Skeletal muscle tissue (tissue), 4 donors: ENCODE measurements around the gene RAD52. TPM values are rescaled to one million over a fixed set of nuclear protein-coding genes. Genes with fewer than 3 reads are reported as not detected.
A peak's percentile ranks its signal among the peaks of the same experiment; 100 is the strongest.

Experiments
- H3K27ac ChIP-seq: one replicate; pipeline ENCODE4 v1.7.0; 2013; ENCODE audit warnings: mild to moderate bottlenecking, low read depth, low read length, inconsistent platforms
- H3K27me3 ChIP-seq, 3 donors: one replicate each; pipeline ENCODE4 v1.7.0; 2013; ENCODE audit warnings: low read length in 3 of 3; ENCODE audit not compliant: control insufficient read depth in 3 of 3, insufficient read depth in 3 of 3
- H3K36me3 ChIP-seq, 3 donors: one replicate each; pipeline ENCODE4 v1.7.0; 2013; ENCODE audit warnings: low read length in 3 of 3; ENCODE audit not compliant: control insufficient read depth in 3 of 3, insufficient read depth in 3 of 3
- H3K4me1 ChIP-seq, 3 donors: one replicate each; pipeline ENCODE4 v1.7.0; 2013; ENCODE audit warnings: low read length in 3 of 3, mild to moderate bottlenecking in 3 of 3; ENCODE audit not compliant: control insufficient read depth in 3 of 3, insufficient read depth in 3 of 3
- H3K4me3 ChIP-seq, 3 donors: one replicate each; pipeline ENCODE4 v1.7.0; 2013; ENCODE audit warnings: low read length in 3 of 3
- H3K9ac ChIP-seq, 3 donors: one replicate each; pipeline ENCODE4 v1.7.0; 2013; ENCODE audit warnings: low read length in 3 of 3, mild to moderate bottlenecking in 3 of 3, moderate library complexity in 2 of 3, low read depth in 1 of 3
- H3K9me3 ChIP-seq, 3 donors: one replicate each; pipeline ENCODE4 v1.7.0; 2013; ENCODE audit warnings: low read length in 3 of 3; ENCODE audit not compliant: control insufficient read depth in 3 of 3
- total RNA-seq: library from RNA; depleted of rRNA; stranded (reverse); fragments of >200 nt; gene quantifications from one replicate; pipeline ENCODE4 v1.2.3, GENCODE V29; 2014
- donor health status: Osteomylitis.

RAD52 gene
- total RNA-seq, 1 donor from 2014 or later = 13.0 TPM

GRCh38 chr12:989051-989450 is 39.6 kb upstream of the RAD52 start:
- Histone ChIP-seq H3K36me3 (peaks cover 0 to 3% (median 0%) of the 10 kb centered on the region in 3 donors), H3K4me1 (peaks cover 18 to 32% (median 25%) of the 10 kb centered on the region in 3 donors), H3K27me3 (no peaks in the 10 kb centered on the region), H3K27ac (peak overlapping the region; percentile 99), H3K4me3 (peak overlapping the region in 2 of 3 donors; percentile 79 to 99), H3K9me3 (no peaks in the 10 kb centered on the region), H3K9ac (peak overlapping the region; percentile 99)

- Histone ChIP-seq H3K4me3 (peak overlapping the region in 1 of 3 donors; percentile 26), H3K9me3 (no peaks in the 10 kb centered on the region), H3K27me3 (no peaks in the 10 kb centered on the region), H3K4me1 (peaks cover 18 to 32% (median 25%) of the 10 kb centered on the region in 3 donors), H3K27ac (no peak overlapping the region), H3K36me3 (peaks cover 0 to 3% (median 0%) of the 10 kb centered on the region in 3 donors), H3K9ac (peak overlapping the region in 2 of 3 donors; percentile 99)
Measured at GRCh38 chr12:988646-989045, 39.2 kb upstream of the RAD52 start.

- no peak overlapping the region for H3K27ac ChIP-seq
Measured at GRCh38 chr12:981961-982360, 32.5 kb upstream of the RAD52 start.

GRCh38 chr12:981176-981828 is 31.8 kb upstream of the RAD52 start:
- no peak overlapping the region for H3K9ac ChIP-seq
- H3K27me3 ChIP-seq = no peaks in the 10 kb centered on the region
- no peak overlapping the region for H3K4me3 ChIP-seq
- no peak overlapping the region for H3K27ac ChIP-seq
- H3K36me3 ChIP-seq = peaks cover 0 to 5% (median 0%) of the 10 kb centered on the region in 3 donors
- H3K9me3 ChIP-seq = no peaks in the 10 kb centered on the region
- no peaks in the 10 kb centered on the region for H3K4me1 ChIP-seq

More at GRCh38 chr12:981961-982360, 32.5 kb upstream of the RAD52 start:
- no peak overlapping the region for H3K4me3 ChIP-seq
- H3K9me3 ChIP-seq = no peaks in the 10 kb centered on the region
- H3K36me3 ChIP-seq = peaks cover 0 to 3% (median 0%) of the 10 kb centered on the region in 3 donors
- H3K4me1 ChIP-seq = no peaks in the 10 kb centered on the region
- no peaks in the 10 kb centered on the region for H3K27me3 ChIP-seq
- no peak overlapping the region for H3K9ac ChIP-seq

- peaks cover 0 to 3% (median 0%) of the 10 kb centered on the region in 3 donors for H3K36me3 ChIP-seq
Measured at GRCh38 chr12:979349-979748, 29.9 kb upstream of the RAD52 start.

GRCh38 chr12:977156-977555 is 27.7 kb upstream of the RAD52 start:
- Histone ChIP-seq H3K9ac (no peak overlapping the region), H3K27ac (no peak overlapping the region), H3K36me3 (peaks cover 0 to 3% (median 0%) of the 10 kb centered on the region in 3 donors), H3K27me3 (no peaks in the 10 kb centered on the region), H3K4me1 (no peaks in the 10 kb centered on the region), H3K4me3 (no peak overlapping the region), H3K9me3 (no peaks in the 10 kb centered on the region)

More at GRCh38 chr12:979349-979748, 29.9 kb upstream of the RAD52 start:
- Histone ChIP-seq H3K27ac (no peak overlapping the region), H3K9me3 (no peaks in the 10 kb centered on the region), H3K27me3 (no peaks in the 10 kb centered on the region), H3K9ac (no peak overlapping the region), H3K4me1 (no peaks in the 10 kb centered on the region), H3K4me3 (no peak overlapping the region)

- H3K27me3 ChIP-seq = no peaks in the 10 kb centered on the region
- no peak overlapping the region for H3K4me3 ChIP-seq
Measured at GRCh38 chr12:976644-977043, 27.1 kb upstream of the RAD52 start.

GRCh38 chr12:974271-974862 is 24.9 kb upstream of the RAD52 start:
- no peak overlapping the region for H3K27ac ChIP-seq
- H3K9me3 ChIP-seq = no peaks in the 10 kb centered on the region
- H3K27me3 ChIP-seq = no peaks in the 10 kb centered on the region
- H3K4me3 ChIP-seq = no peak overlapping the region
- H3K36me3 ChIP-seq = peaks cover 0 to 3% (median 0%) of the 10 kb centered on the region in 3 donors
- no peak overlapping the region for H3K9ac ChIP-seq
- no peaks in the 10 kb centered on the region for H3K4me1 ChIP-seq

More at GRCh38 chr12:976644-977043, 27.1 kb upstream of the RAD52 start:
- Histone ChIP-seq H3K4me1 (no peaks in the 10 kb centered on the region), H3K9me3 (no peaks in the 10 kb centered on the region), H3K36me3 (peaks cover 0 to 3% (median 0%) of the 10 kb centered on the region in 3 donors), H3K9ac (no peak overlapping the region), H3K27ac (no peak overlapping the region)

- Histone ChIP-seq H3K9me3 (no peaks in the 10 kb centered on the region), H3K27ac (no peak overlapping the region), H3K27me3 (no peaks in the 10 kb centered on the region), H3K36me3 (peaks cover 0 to 3% (median 0%) of the 10 kb centered on the region in 3 donors), H3K4me3 (no peak overlapping the region), H3K9ac (no peak overlapping the region), H3K4me1 (no peaks in the 10 kb centered on the region)
Measured at GRCh38 chr12:971991-972390, 22.5 kb upstream of the RAD52 start.

- H3K9ac ChIP-seq = no peak overlapping the region
- no peaks in the 10 kb centered on the region for H3K36me3 ChIP-seq
- H3K4me1 ChIP-seq = no peaks in the 10 kb centered on the region
- H3K4me3 ChIP-seq = no peak overlapping the region
- no peak overlapping the region for H3K27ac ChIP-seq
- no peaks in the 10 kb centered on the region for H3K9me3 ChIP-seq
- H3K27me3 ChIP-seq = no peaks in the 10 kb centered on the region
Measured at GRCh38 chr12:969821-970220, 20.3 kb upstream of the RAD52 start.
